NCI-H1930 (cell line): ENCODE results near the gene PIGQ.

Source experiments
- DNase-seq, 2 experiments: peaks; one replicate each; lab custom pipeline; 2025; lab: John Stamatoyannopoulos, UW

PIGQ gene

GRCh38 chr16:567373-568256 lies 2.2 kb upstream of the PIGQ start:
- DNase-seq = no peak

GRCh38 chr16:568401-569258 lies 1.1 kb upstream of the PIGQ start:
- no peak for DNase-seq

DNA sequence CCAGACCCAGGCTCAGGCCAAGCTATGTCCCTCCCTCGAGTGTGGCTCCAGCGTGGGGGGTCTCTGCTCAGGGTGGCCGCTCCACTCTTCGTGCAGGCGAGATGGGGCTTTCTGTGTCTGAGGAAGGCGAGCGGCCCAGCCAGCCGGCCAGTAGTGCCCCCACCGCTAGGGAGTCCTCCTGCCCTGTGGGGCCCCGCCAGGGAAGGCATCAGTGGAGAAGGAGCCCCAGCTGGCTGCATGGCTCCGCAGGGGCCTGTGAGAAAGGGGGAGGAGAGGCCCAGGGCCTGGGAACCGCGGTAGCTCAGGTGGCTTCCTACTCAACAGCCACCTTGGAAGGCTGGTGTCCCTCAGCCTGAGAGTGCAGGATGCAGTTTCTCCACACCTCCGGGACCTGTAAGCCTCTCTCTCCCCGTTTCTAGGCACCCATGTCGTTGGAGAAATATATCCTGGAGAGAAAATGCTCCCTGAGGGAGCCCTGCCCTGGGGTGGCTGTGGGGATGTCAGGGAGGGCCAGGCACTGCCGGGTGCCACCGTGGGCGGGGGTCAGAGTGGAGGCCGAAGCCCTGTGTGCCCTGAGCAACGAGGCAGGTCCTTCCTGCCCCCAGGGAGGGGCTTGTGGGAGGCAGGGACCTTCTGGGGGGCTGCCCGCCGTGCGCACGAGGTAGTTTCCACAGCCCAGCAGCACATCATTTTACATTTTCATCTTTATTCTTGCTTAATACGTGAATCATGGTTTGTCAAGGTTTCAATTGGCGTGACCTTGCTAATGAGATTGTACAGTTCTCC lies 3.3 kb downstream of the PIGQ start:
- DNase-seq = no peak

DNA sequence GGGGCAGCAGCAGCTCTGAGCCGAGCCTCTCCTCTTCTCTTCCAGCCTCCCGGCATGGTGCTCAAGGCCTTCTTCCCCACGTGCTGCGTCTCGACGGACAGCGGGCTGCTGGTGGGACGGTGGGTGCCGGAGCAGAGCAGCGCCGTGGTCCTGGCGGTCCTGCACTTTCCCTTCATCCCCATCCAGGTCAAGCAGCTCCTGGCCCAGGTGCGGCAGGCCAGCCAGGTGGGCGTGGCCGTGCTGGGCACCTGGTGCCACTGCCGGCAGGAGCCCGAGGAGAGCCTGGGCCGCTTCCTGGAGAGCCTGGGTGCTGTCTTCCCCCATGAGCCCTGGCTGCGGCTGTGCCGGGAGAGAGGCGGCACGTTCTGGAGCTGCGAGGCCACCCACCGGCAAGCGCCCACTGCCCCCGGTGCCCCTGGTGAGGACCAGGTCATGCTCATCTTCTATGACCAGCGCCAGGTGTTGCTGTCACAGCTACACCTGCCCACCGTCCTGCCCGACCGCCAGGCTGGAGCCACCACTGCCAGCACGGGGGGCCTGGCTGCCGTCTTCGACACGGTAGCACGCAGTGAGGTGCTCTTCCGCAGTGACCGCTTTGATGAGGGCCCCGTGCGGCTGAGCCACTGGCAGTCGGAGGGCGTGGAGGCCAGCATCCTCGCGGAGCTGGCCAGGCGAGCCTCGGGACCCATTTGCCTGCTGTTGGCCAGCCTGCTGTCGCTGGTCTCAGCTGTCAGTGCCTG lies 4.4 kb downstream of the PIGQ start:
- DNase-seq = no peak

DNA sequence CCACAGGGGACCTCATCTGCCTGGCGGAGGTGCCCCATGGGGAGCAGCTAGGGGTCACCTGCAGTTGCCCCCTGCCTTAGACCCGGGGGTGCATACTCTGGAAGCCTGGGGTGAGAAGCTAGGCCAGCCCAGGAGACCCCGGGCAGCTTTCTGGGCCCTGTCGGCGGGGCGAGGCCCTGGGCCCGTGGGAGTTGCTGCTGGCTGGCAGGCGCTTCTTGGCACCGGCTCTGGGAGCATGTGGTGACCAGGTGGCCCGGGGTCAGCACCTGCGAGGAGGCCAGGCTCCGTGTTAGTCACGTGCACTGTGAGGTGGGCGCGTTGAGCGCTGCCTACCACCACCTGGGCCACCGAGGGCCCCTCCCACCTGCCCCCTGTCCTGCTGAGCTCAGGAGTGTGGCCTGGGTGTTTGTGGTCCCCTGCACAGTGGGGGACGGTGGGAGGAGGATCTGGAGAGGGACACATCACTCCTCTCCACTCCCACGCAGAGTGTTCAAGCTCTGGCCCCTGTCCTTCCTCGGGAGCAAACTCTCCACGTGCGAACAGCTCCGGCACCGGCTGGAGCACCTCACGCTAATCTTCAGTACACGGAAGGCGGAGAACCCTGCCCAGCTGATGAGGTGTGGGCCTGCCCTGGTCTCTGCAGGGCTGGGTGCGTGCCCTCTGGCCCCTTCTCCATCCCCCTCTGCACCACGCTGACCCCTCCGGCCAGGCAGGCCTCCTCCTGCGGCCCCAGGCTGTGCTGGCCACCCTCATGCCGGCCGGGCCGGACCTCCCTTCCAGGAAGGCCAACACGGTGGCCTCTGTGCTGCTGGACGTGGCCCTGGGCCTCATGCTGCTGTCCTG lies 5.8 kb downstream of the PIGQ start:
- no peak for DNase-seq

GRCh38 chr16:576197-576822 lies 6.5 kb downstream of the PIGQ start:
- DNase-seq = no peak

- DNase-seq = no peak
Measured at GRCh38 chr16:576823-577201, 7.0 kb downstream of the PIGQ start.

GRCh38 chr16:577796-578195 lies 8.0 kb downstream of the PIGQ start:
- no peak for DNase-seq

DNA sequence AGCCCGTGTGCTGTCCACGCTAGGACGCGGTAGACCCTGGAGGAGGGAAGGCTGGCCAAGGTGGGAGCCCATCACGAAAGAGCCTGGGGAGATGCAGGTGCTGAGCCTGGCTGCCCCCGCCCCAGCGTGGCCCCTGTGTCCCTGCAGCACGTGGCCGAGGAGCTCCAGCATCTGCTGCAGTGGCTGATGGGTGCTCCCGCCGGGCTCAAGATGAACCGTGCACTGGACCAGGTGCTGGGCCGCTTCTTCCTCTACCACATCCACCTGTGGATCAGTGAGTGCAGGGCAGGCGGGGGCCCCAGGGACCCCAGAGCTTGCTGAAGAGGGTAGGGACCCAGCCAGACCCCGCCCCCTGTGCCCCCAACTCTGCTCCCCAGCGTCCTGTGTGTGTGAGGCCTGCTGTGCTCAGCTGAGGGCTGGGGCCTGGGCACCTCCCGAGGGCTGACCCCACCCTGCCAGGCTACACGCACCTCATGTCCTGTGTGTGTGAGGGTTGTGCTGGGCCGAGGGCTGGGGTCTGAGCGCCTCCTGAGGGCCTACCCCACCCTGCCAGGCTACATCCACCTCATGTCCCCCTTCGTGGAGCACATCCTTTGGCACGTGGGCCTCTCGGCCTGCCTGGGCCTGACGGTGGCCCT lies 8.6 kb downstream of the PIGQ start:
- no peak for DNase-seq

- DNase-seq = peak; percentile 32 to 45
Measured at GRCh38 chr16:578870-579405, 9.2 kb downstream of the PIGQ start.

DNA sequence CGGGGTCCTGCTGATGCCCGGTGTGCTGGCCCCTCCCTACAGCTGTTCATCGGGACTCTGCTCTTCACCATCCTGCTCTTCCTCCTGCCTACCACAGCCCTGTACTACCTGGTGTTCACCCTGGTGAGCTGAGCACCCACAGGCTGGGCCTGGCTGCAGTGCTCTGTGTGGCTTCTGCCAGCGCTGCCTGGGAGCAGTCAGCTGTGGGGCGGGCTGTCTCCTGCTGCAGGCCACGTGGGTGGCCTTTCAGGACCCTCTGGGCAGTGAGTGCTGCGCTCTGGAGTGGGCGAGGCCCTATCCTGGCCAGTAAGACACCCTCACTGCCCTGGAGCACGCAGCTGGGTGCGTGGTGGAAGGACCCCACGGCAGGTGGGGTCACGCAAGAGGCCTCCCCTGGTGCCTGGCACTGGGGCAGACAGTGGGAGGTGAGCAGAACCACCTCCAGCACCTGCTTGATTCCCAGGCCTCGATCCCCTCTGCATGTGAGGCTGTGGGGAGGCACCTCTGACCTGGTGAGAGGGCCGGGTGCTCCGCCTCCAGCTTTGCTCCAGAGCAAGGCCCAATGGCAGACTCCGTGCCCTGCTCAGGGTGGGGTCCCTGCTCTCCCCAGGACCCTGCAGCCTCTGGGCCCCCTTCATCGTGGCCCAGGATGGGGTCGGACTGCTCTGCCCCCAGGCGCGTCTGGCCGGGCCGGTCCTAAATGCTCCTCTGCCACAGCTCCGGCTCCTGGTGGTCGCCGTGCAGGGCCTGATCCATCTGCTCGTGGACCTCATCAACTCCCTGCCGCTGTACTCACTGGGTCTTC lies 10.6 kb downstream of the PIGQ start:
- no peak for DNase-seq

DNA sequence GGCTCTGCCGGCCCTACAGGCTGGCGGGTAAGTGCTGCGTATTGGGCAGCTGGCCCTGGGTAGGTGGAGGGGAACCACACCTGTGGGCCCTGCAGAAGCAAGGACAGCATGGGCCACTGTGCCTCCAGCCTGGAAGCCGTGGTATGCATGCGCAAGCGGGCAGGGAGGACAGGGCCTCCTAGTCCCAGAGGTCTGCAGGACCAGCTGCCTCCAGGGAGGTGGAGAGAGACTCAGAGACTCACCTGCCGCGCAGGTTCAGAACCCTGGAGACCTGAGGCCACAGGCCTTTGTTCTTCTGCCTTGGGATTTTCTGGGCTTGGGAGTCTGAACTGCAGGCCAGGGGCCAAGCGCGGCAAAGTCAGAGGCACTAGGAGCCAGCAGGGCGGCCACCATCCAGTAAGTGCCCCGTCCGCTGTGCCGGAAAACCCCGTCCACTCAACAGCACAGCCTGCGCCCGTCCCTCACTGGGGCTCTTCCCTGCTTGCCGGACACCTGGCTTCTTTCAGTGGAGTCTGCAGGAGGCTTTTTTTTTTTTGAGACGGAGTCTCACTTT lies 11.3 kb downstream of the PIGQ start:
- no peak for DNase-seq

GRCh38 chr16:582218-582613 lies 12.4 kb downstream of the PIGQ start:
- DNase-seq = no peak

DNA sequence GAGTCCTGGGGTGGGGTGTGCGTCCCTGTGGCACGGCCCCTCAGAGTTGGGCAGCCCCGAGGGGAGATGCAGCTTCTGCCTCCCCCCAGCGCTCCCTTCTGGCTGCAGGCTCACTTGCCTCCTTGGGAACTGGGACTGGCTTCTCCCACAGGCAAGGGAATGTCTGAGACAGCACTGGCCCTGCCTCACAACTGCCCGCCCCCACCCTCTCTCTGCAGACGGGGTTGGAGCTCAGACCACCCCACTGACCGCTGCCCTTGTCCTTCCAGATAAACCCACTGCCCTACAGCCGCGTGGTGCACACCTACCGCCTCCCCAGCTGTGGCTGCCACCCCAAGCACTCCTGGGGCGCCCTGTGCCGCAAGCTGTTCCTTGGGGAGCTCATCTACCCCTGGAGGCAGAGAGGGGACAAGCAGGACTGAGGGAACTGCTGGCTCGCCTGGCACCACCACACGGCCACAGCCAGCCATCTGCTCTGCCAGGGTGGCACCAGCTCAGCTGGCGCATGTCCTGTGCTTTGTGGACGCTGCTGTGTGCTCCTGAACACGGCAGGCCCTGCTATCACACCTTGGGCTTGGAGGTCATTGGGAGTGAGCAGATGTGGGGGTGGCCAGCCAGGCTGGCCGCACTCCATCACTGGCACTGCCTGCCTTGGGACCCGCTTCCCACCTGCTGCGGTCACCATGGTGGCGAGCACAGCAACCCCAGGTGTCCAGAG lies 13.0 kb downstream of the PIGQ start:
- no peak for DNase-seq

GRCh38 chr16:583470-583814 lies 13.7 kb downstream of the PIGQ start:
- DNase-seq = peak; percentile 38 to 55

- peak in 1 of 2 experiments; percentile 38 for DNase-seq
Measured at GRCh38 chr16:583815-584591, 14.2 kb downstream of the PIGQ start.

DNA sequence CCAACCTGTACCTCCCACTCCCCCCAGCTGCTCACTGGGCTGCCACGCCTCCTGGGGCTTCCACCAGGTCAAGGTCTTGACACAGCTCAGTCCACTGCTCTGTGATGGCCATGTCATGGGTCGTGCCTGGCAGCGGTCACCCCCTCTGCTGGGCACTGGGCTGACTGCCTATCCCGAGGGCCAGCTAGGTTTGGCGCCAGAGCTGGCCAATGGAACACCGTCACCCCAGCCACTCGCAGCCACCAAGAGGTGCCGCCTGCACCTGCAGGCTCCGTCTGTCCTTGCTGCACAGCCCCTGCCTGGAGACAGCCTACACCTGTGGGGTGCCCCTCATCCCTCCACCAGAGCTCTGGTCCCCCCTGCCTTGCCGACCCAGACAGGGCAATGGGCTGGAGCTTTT lies 15.6 kb downstream of the PIGQ start:
- peak; percentile 40 to 53 for DNase-seq
